K562 (cell line): Measurements from ENCODE around the gene VILL. TPM values are rescaled to one million over a fixed set of nuclear protein-coding genes. Genes with fewer than 3 reads are reported as not detected.

ENCODE experiments used
- CREM ChIP-seq: IDR thresholded peaks from 2 replicates; pipeline ENCODE4 v1.6.1; 2014; ENCODE audit warnings: antibody characterized with exemption, low read depth
- ETV6 ChIP-seq, 3 experiments: fragments of 150-350 bp in 1 of 3; sonication (generic) in 1 of 3; formaldehyde crosslinking in 1 of 3; IDR thresholded peaks; 2 replicates each; pipeline versions ENCODE4 v1.6.1 to v1.8.0; 2014 to 2022; ENCODE audit warnings: borderline replicate concordance in 2 of 3, low read depth in 2 of 3, antibody characterized with exemption in 1 of 3, low read length in 1 of 3, mild to moderate bottlenecking in 1 of 3, missing genetic modification reagents in 1 of 3
- FOXA1 ChIP-seq: fragments of 450-650 bp; IDR thresholded peaks from 2 replicates; pipeline ENCODE4 v1.6.1; 2016; ENCODE audit warnings: mild to moderate bottlenecking, borderline replicate concordance
- HDAC2 ChIP-seq: fragments of 450-650 bp; IDR thresholded peaks from 2 replicates; pipeline ENCODE4 v1.6.1; 2016; ENCODE audit warnings: mild to moderate bottlenecking
- HDAC6 ChIP-seq: IDR thresholded peaks from 2 replicates; pipeline ENCODE4 v1.6.1; 2012; ENCODE audit warnings: low read depth, mild to moderate bottlenecking, control low read depth, inconsistent platforms, low read length, moderate library complexity
- HMG20A ChIP-seq: fragments of 450-650 bp; formaldehyde crosslinking; conservative IDR thresholded peaks from 2 replicates; pipeline ENCODE4 v1.4.0; 2020; ENCODE audit warnings: mild to moderate bottlenecking, mixed read lengths
- KAT7 ChIP-seq: sonication (generic); formaldehyde crosslinking; IDR thresholded peaks from 2 replicates; pipeline ENCODE4 v1.8.0; 2022; ENCODE audit warnings: missing genetic modification reagents, mild to moderate bottlenecking, borderline replicate concordance
- MYBL2 ChIP-seq, 2 experiments: fragments of 450-650 bp in 1 of 2; sonication (generic) in 1 of 2; formaldehyde crosslinking in 1 of 2; IDR thresholded peaks; 2 replicates each; pipeline versions ENCODE4 v1.6.1 to v1.8.1; 2017 to 2022; ENCODE audit warnings: borderline replicate concordance in 1 of 2, inconsistent platforms in 1 of 2, low read depth in 1 of 2, mild to moderate bottlenecking in 1 of 2, missing genetic modification reagents in 1 of 2, moderate library complexity in 1 of 2
- NCOA1 ChIP-seq: fragments of 450-650 bp; IDR thresholded peaks from 2 replicates; pipeline ENCODE4 v1.6.1; 2016; ENCODE audit warnings: low read depth
- POLR2AphosphoS5 ChIP-seq: IDR thresholded peaks from 2 replicates; pipeline ENCODE4 v1.6.1; 2011; ENCODE audit warnings: mild to moderate bottlenecking, low read depth, low read length, moderate library complexity; ENCODE audit not compliant: control insufficient read depth, insufficient read depth
- SLC30A9 ChIP-seq: fragments of 250-450 bp; sonication (Bioruptor Pico); IDR thresholded peaks from 2 replicates; pipeline ENCODE4 v1.8.0; 2022; ENCODE audit warnings: mild to moderate bottlenecking, moderate library complexity
- ZBTB1 ChIP-seq: sonication (generic); formaldehyde crosslinking; IDR thresholded peaks from 2 replicates; pipeline ENCODE4 v1.8.1; 2023; ENCODE audit warnings: missing genetic modification reagents, low read depth, mild to moderate bottlenecking, borderline replicate concordance
- ZNF282 ChIP-seq: sonication (generic); formaldehyde crosslinking; IDR thresholded peaks from 2 replicates; pipeline ENCODE4 v1.8.1; 2023; ENCODE audit warnings: missing genetic modification reagents
- ZNF644 ChIP-seq: fragments of 200-800 bp; sonication (Bioruptor generic); IDR thresholded peaks from 2 replicates; pipeline ENCODE4 v1.6.1; 2016; ENCODE audit warnings: low read depth, missing genetic modification characterization, missing compliant biosample characterization
- ZNF77 ChIP-seq: fragments of 250-450 bp; sonication (Bioruptor Pico); IDR thresholded peaks from 2 replicates; pipeline ENCODE4 v1.5.0; 2020
- polyA plus RNA-seq, 8 experiments: library from polyadenylated mRNA; depleted of rRNA in 4 of 8; stranded (reverse) in 5 of 8; unstranded in 3 of 8; fragments of >200 nt; fragmentation: Nextera tagmentation in 2 of 8; fragmentation: Illumina TruSeq in 1 of 8; extraction: Ambion mirVana in 2 of 8; extraction: Trizol in 1 of 8; gene quantifications; 2 replicates each; pipeline versions ENCODE4 v1.2.1 to v1.2.3, GENCODE V29; 2011 to 2014; ENCODE audit warnings: inconsistent platforms in 1 of 8, missing spikeins in 1 of 8
- total RNA-seq, 7 experiments: library from RNA; depleted of rRNA in 6 of 7; stranded (reverse); fragments of >200 nt in 6 of 7; fragmentation: Illumina TruSeq in 2 of 7; extraction: Trizol in 2 of 7; gene quantifications; 2 replicates each; pipeline versions ENCODE4 v1.2.1 to v1.2.3, GENCODE V29; 2011 to 2021; ENCODE audit warnings: low replicate concordance in 1 of 7
- TF ChIP-seq, protein P1 (sequence below): sonication (generic); formaldehyde crosslinking; IDR thresholded peaks from 2 replicates; pipeline ENCODE4 v1.8.1; 2023; ENCODE audit warnings: mild to moderate bottlenecking, missing genetic modification reagents
- TF ChIP-seq, protein P2 (sequence below): fragments of 250-450 bp; sonication (Bioruptor Pico); IDR thresholded peaks from 2 replicates; pipeline ENCODE4 v1.8.0; 2022; ENCODE audit warnings: moderate library complexity, mild to moderate bottlenecking, inconsistent platforms
- TF ChIP-seq, protein P3 (sequence below): fragments of 250-450 bp; sonication (Bioruptor Pico); IDR thresholded peaks from 2 replicates; pipeline ENCODE4 v1.4.0; 2020; ENCODE audit warnings: mild to moderate bottlenecking, moderate library complexity, borderline replicate concordance
- TF ChIP-seq, protein P4 (sequence below): fragments of 450-650 bp; formaldehyde crosslinking; IDR thresholded peaks from 2 replicates; pipeline ENCODE4 v1.4.0; 2020; ENCODE audit warnings: mild to moderate bottlenecking

Gene VILL
- total and polyA plus RNA-seq, 9 of the 15 experiments (the other 6 are each of a cell fraction or from before 2014, with no cell fraction given) = 0.11 to 16.0 (median 8.8) TPM

DNA sequence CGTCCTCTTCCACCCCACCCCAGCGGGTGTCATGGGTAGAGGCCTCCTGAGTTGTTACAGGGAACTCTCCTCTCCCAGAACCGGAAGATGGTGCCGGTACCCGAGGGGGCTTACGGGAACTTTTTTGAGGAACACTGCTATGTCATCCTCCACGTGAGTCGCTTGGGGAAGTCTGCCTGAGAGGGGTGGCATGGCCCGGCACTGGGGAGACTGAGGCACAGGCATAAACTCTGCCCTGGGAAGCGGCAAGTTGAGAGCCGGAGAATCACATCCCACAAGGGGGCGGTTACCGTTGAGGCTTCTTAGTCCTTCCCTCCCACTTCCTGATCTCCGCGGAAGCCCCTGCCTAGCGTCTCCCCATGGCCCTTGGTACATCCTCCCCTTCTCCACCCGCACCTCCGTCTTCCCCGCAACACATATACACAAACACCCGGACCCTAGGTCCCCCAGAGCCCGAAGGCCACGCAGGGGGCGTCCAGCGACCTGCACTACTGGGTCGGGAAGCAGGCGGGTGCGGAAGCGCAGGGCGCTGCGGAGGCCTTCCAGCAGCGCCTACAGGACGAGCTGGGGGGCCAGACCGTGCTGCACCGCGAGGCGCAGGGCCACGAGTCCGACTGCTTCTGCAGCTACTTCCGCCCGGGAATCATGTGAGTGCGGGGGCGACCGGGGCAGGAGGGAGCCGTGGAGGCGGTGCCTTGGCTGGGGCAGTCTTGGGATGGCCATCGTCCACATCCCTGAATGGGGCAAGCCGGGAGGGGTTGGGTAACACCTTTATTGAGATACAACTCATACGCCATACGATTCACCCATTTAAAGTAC, 3.4 kb downstream of the VILL start (continued):
- TF ChIP-seq, protein P1, sequence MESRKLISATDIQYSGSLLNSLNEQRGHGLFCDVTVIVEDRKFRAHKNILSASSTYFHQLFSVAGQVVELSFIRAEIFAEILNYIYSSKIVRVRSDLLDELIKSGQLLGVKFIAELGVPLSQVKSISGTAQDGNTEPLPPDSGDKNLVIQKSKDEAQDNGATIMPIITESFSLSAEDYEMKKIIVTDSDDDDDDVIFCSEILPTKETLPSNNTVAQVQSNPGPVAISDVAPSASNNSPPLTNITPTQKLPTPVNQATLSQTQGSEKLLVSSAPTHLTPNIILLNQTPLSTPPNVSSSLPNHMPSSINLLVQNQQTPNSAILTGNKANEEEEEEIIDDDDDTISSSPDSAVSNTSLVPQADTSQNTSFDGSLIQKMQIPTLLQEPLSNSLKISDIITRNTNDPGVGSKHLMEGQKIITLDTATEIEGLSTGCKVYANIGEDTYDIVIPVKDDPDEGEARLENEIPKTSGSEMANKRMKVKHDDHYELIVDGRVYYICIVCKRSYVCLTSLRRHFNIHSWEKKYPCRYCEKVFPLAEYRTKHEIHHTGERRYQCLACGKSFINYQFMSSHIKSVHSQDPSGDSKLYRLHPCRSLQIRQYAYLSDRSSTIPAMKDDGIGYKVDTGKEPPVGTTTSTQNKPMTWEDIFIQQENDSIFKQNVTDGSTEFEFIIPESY (CRISPR knock-in tag) = 0 out of 2 replicates have a peak, but pooled peaks have one; percentile 67
- TF ChIP-seq, protein P2, sequence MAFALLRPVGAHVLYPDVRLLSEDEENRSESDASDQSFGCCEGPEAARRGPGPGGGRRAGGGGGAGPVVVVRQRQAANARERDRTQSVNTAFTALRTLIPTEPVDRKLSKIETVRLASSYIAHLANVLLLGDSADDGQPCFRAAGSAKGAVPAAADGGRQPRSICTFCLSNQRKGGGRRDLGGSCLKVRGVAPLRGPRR (CRISPR knock-in tag) = no peak
- TF ChIP-seq HMG20A (no peak), NCOA1 (peak; percentile 90), CREM (peak; percentile 74), HDAC2 (peak; percentile 94; the same call in 1 of the 2 replicates), FOXA1 (no peak), SLC30A9 (CRISPR knock-in tag) (no peak), ZNF77 (CRISPR knock-in tag) (0 out of 2 replicates have a peak, but pooled peaks have one; percentile 34), MYBL2 (IDR thresholded peaks at IDR 0.05; ENCODE audit: low read depth) (no peak), MYBL2 (CRISPR knock-in tag; IDR thresholded peaks at IDR 0.05; ENCODE audit: borderline replicate concordance) (no peak), POLR2AphosphoS5 (peak; percentile 83), ZNF282 (CRISPR knock-in tag) (0 out of 2 replicates have a peak, but pooled peaks have one; percentile 69), ETV6 (IDR thresholded peaks at IDR 0.05; ENCODE audit: borderline replicate concordance in 1 of 2, low read depth in 2 of 2, low read length in 1 of 2) (peak; percentile 12 to 81; a peak in 1 of 4 replicates), ETV6 (CRISPR knock-in tag; IDR thresholded peaks at IDR 0.05; ENCODE audit: borderline replicate concordance) (peak; percentile 78; the same call in 1 of the 2 replicates), KAT7 (CRISPR knock-in tag) (peak; percentile 98; the same call in 1 of the 2 replicates), ZBTB1 (CRISPR knock-in tag) (peak; percentile 80), ZNF644 (tag) (peak; percentile 52), HDAC6 (no peak)
- TF ChIP-seq, protein P3, sequence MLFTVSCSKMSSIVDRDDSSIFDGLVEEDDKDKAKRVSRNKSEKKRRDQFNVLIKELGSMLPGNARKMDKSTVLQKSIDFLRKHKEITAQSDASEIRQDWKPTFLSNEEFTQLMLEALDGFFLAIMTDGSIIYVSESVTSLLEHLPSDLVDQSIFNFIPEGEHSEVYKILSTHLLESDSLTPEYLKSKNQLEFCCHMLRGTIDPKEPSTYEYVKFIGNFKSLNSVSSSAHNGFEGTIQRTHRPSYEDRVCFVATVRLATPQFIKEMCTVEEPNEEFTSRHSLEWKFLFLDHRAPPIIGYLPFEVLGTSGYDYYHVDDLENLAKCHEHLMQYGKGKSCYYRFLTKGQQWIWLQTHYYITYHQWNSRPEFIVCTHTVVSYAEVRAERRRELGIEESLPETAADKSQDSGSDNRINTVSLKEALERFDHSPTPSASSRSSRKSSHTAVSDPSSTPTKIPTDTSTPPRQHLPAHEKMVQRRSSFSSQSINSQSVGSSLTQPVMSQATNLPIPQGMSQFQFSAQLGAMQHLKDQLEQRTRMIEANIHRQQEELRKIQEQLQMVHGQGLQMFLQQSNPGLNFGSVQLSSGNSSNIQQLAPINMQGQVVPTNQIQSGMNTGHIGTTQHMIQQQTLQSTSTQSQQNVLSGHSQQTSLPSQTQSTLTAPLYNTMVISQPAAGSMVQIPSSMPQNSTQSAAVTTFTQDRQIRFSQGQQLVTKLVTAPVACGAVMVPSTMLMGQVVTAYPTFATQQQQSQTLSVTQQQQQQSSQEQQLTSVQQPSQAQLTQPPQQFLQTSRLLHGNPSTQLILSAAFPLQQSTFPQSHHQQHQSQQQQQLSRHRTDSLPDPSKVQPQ (CRISPR knock-in tag) = no peak
- TF ChIP-seq, protein P4, sequence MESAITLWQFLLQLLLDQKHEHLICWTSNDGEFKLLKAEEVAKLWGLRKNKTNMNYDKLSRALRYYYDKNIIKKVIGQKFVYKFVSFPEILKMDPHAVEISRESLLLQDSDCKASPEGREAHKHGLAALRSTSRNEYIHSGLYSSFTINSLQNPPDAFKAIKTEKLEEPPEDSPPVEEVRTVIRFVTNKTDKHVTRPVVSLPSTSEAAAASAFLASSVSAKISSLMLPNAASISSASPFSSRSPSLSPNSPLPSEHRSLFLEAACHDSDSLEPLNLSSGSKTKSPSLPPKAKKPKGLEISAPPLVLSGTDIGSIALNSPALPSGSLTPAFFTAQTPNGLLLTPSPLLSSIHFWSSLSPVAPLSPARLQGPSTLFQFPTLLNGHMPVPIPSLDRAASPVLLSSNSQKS (CRISPR knock-in tag) = no peak; the same call in 1 of the 2 replicates
